ENCODE measurements around the gene MIEN1. TPM values are rescaled to one million over a fixed set of nuclear protein-coding genes. Genes with fewer than 3 reads are reported as not detected.
"Not testable (repeated sequence)": the region's sequence is repeated elsewhere in the genome, so short reads cannot be mapped to it uniquely, and the experiment has no call there.

Gene MIEN1, protein sequence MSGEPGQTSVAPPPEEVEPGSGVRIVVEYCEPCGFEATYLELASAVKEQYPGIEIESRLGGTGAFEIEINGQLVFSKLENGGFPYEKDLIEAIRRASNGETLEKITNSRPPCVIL
- 50.4 TPM for total RNA-seq
- long read RNA-seq, transcript MIEN1-201 (4 exons, 1,006 nt) = major isoform, 36 of 43 reads
- long read RNA-seq, transcript MIEN1-202 (3 exons, 825 nt) = minor isoform, 7 of 43 reads
- long read RNA-seq, partial matches to known transcripts = 0 of 43 reads
- long read RNA-seq, other reads (novel, unspliced or antisense) = 0 of 43 reads

DNA sequence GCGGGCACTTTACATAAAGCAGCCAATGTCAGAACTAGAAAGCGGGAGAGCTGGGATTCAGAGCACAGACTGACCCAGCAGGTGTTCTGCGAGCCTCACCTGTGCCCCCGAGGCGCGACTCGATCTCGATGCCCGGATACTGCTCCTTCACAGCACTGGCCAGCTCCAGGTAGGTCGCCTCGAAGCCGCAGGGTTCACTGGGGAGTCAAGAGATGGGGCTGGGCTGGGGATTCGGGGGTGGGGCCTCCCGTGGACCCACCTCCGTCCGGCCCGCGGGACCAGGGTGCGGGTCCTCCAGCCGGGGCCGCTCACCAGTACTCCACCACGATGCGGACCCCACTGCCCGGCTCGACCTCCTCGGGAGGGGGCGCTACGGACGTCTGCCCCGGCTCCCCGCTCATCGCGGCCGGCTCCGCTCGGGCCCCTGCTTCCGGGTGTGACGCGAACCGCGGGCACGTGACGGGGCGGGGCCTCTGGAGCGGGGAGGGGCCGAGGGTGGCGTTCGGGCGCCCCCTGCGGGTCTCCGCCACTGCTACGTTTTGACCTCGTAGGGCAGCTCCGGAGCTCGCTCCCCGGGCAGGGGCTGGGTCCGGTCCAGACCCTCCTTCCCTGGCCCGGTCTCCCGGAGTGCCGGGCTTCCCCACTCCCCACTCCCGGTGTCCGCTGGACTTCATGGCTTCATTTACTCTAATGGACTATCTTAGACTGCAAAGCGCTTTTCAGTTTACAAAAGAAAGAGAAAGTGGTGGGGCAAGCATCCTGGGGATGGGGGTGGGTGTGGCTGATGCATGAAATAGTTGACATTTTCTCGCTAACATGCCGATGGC, at the start of gene MIEN1:
MIEN1 (minus strand) TSS at position 438 of the 827 bp plus-strand sequence; CDS start at position 401, 37 bp downstream.
- ATAC-seq (ENCODE audit: poor library complexity) = peak; percentile 99
- DNase-seq = peak; percentile 95
- intact Hi-C loops (cut with DNase I) = no loop called here

DNA sequence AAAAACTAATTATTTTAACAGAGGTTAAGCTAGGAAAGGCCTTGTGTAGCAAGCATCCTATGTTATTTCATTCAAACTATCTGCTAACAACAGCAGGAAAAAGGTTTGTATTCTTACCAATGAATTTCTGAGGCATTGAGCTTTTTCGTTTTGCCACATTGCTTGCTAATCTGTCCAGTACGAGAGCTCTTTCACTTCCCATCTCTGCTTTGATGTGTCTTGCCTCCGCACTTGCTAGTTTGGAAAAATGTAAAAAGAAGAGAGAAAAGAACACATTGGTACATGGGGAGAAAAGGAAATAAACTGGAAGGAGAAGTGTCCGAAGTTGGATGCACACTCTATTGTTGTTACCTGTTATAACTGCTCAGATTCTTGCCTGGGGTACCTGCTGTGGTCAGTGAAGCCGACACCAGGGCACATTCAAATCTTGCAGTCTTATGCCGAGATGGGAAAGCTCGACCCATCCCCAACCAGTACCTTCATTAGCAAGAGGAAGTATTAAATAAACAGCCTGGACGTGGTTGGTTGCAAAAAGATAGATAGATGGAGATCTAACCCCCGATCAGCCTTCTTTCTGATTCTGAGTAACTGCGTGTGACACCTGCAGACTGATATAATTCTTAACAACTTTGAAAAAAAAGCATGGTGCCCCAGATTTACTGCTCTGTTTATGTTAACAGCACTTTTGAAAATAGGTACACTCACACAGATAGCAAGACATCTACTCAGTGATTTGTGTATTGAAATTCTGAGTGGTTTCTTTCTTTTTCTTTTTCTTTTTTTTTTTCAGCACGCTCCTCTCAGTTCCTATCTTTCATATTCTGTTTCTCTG, 47.4 kb upstream of the MIEN1 start:
- no peak for DNase-seq
- intact Hi-C loops (cut with DNase I) = no loop called here
- ATAC-seq (ENCODE audit: poor library complexity) = no peak

DNA sequence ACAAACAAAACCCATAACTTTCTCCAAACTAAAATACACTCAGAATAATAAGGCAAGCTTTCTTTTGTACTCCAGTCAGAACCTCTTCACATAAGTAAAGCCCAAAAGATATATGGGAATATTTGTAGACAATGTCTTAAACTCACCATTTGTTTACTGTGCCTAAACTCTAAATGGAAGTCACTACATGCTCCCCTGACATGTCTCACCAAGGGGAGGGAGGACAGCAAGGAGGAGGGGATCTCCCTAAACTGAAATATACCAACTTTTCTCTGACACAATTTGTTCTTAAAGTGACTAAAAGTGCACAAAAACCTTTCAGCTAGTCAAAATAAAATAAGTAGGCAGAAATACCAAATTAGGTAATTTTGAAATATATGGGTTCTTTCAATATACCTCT, 45.9 kb upstream of the MIEN1 start:
- intact Hi-C loops (cut with DNase I) = no loop called here
- ATAC-seq (ENCODE audit: poor library complexity) (no peak), DNase-seq (no peak)

DNA sequence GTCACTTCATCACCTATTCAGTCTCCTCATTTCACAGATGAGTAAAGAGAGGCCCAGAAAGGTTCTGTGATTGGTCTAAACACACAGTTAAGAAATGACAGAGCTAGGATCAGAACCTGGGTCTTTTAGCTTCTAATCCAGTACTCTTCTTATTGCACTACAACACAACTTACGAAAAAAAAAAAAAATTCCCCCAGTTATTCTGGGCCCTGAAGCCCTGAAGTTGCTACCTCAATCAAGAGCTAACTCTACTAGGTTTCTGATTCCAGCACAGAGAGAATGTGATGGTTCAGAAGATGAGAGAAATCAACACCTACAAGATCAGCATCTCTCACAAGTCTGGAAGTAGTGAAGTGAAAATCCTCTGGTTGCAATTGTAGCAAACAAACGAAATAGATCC, 44.7 kb upstream of the MIEN1 start:
- ATAC-seq (ENCODE audit: poor library complexity) (no peak), DNase-seq (no peak)
- intact Hi-C loops (cut with DNase I) = no loop called here

DNA sequence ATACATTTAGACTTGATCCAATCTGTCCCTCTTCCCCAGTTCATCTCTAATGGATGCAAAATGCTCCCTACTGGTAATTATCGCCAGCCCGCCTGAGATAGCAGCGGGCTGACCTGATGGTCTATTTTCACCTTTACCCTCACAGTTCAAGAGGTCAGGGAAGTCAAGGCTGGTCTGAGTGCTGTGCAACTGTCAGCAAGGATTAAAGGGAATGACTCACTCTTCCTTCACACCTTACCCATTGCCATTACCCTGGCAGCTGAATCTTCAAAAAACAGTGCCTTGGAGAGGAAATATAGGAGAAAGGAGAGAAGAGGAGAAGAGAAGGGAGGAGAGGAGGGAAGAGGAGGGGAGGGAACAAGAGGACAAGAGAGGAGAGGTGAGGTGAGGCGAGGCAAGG, 43.7 kb upstream of the MIEN1 start:
- ATAC-seq (ENCODE audit: poor library complexity) = no peak
- intact Hi-C loops (cut with DNase I) = no loop called here
- no peak for DNase-seq

DNA sequence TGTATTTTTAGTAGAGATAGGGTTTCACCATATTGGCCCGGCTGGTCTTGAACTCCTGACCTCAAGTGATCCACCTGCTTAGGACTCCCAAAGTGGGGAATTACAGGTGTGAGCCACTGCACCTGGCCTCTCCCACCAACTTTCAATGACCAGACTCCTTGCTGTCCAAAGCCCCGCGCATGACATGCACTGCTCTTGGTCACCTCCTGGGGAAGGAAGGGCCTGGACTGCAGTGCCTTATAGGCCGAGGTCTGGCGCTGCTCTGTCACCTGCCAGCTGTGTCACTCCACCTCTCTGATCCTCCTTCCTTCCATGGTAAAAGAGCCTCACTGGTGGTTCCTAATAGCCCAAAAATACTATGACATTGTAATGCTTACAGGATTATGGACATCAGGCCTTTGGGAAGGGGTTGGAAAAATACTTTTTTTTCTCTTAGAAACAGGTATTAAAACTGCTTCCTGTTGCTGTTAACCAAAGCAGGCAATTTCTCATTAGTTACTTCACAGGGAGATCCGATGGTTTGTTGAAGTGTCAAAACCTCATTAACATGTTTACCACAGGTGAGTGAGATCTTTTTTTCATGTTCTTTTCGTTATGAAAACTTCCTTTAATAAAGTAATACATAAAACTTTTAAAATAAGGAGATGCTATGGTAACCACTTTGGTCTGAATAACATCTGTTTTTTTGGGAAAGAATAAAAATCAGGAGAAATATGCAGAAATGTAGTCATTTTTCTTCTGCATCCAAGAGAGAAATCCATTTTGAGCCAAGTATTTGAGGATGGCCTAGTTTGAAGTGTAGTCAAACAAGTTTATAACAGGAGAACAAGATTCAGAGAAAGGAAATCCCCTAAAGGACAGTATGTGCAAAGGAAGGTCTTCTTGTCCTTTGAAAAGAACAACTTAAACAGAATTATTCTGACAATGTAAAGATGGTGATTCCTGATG, 42.9 kb upstream of the MIEN1 start:
- no peak for ATAC-seq (ENCODE audit: poor library complexity)
- no peak for DNase-seq
- intact Hi-C loops (cut with DNase I) = no loop called here

DNA sequence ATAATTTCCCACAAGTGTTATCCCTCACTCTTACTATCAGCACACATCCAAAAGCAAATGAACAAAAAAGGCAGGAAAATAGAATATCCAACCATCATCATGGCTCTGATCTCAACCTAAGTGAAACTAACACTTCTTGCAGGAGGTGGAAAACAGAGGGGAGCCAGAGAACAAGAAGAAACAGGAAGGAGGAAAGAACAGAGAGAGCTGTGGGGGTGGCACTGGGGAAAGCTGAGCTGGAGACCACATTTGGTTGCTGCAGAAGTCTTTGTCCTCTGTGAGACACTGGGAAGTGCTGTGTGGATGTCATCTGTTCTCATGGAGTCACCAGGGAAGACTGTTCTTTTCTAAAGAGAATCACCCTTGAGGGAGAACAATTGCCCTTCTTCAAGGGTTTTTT, 42.1 kb upstream of the MIEN1 start:
- ATAC-seq (ENCODE audit: poor library complexity) = no peak
- no peak for DNase-seq
- intact Hi-C loops (cut with DNase I) = no loop called here

DNA sequence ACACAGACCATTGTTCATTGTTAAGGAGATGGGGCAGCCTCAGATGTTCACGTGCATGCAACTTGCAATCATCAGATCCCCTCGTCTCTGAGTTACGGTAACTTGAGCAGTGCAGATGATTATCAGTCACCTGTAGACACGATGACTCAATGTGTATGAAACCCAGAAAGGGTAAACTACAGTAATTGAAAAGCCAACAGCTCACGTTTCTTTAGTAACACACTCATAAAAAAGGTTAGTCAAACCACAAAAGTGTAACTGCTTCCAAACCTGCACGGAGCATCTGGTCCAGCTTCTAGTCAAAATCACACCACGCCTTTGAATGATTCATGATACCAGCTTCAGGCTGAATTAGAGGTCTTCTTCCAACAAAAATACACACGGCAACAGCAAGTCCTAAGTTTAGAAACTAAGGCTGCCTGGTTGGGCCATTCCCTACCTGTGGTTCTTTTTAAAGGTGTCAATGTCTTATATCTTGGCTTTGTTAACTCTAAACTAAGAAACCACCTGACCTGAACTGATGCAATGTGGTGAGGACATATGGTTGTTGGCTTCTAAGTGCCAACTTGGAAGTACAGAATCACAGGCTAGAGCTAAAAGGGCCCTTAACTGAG, 39.7 kb upstream of the MIEN1 start:
- ATAC-seq (ENCODE audit: poor library complexity) (no peak), DNase-seq (no peak)
- intact Hi-C loops (cut with DNase I) = no loop called here

DNA sequence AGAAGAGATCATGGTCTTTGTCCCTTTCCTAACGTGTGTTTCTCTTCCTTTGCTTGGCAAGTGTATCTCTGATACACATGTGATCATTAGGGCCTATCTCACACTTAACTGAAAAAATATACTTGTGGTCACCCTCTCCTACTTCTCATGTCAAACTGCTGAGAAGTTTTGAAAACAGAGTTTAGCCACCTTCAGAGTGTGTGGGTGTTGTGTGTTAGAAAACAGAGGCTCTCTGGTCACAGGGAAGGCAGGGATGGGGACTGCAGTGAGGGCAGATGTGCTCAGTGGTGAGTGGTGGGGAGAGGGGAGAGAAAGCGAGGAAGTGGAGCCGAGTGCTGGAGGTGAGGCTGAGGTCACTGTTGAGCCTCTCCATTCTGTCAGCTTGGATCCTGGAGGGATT, 36.8 kb upstream of the MIEN1 start:
- DNase-seq (no peak), ATAC-seq (ENCODE audit: poor library complexity) (no peak)
- intact Hi-C loops (cut with DNase I) = no loop called here

DNA sequence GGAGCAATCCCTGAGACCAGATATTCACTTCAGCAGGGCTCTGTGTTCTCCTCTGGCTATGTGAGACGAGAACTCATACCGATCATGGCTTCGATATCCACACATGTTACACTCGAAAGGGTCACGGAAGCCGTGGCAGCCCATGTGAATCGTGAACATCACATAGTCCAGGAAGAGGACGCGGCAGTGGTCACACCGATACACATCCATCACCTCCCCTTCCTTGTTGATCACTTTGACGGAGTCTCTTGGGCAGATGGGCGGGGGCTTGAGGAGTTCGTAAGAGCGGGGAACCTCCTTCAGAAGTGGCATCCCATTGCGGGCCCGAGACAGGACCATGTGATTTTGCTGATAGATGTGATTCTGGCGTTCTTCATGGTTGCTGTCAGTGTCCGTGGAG, 35.4 kb upstream of the MIEN1 start:
- intact Hi-C loops (cut with DNase I) = no loop called here
- ATAC-seq (ENCODE audit: poor library complexity) (no peak), DNase-seq (no peak)

DNA sequence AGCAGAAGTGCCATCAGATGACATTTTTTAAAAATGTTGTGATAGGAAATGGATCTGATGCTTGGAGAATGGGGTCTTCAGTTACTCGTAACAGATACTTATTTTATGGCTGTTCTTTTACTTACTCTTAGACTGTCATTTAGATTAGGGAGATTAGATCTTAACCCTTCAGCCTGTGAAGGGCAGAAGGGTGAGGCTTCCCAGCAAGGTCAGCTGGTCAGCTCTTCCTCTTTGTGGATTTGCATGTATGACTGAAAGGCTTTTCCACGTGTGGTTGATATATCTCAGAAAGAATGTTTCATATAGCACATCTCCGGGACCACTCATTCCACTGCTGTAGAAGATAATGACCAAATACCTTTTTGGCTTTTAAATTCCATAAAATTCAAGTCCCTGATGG, 34.8 kb upstream of the MIEN1 start:
- no peak for DNase-seq
- intact Hi-C loops (cut with DNase I) = no loop called here
- ATAC-seq (ENCODE audit: poor library complexity) = no peak

DNA sequence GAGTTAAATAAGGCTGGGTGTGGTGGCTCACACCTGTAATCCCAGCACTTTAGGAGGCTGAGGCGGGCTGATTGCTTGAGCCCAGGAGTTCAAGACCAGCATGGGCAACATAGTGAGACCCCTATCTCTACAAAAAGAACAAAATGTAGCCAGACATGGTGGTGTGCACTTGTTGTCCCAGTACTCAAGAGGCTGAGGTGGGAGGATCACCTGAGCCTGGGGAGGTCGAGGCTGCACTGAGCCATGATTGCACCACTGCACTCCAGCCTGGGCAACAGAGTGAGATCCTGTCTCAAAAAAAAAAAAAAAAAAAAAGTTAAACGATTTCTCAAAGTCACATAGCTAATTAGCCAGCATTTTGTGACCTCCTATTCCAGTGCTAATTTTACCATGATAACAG, 33.8 kb upstream of the MIEN1 start:
- intact Hi-C loops (cut with DNase I); DNase-seq; ATAC-seq (ENCODE audit: poor library complexity): not testable (repeated sequence)

DNA sequence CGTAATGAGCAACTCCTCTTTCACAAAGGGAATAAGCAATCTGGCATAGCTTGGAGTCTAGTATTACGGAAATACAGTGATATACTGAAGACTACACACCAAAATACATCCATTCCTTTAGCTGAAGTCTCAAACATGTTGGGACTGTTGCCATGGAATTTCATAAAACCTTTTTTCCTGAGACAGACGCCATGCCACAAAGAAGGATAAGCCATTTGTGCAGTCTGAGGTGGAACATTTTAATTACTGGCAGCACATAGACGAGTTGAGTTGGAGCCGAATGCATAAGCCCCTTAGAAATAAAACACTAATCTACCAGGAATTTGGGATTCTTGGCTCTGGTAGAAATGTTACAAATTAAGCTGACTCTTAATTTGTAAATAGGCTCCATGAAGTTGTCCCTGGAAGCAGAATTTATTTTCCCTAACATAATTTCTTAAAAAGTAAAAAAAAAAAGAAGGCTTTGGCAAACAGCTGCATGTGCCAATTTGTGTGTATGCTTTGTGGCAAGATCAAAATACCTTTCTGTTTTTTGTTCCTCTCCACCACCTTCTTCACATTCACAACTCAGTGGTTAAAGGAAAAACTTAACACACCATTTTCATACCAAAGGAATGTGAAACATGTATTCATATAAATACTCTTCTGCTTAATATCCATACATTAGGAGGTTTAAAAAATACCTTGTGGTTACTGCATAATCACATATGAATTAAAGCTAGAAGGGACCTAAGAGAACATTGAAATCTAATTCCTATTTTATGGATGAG, 32.9 kb upstream of the MIEN1 start:
- intact Hi-C loops (cut with DNase I) = no loop called here
- ATAC-seq (ENCODE audit: poor library complexity) = no peak

DNA sequence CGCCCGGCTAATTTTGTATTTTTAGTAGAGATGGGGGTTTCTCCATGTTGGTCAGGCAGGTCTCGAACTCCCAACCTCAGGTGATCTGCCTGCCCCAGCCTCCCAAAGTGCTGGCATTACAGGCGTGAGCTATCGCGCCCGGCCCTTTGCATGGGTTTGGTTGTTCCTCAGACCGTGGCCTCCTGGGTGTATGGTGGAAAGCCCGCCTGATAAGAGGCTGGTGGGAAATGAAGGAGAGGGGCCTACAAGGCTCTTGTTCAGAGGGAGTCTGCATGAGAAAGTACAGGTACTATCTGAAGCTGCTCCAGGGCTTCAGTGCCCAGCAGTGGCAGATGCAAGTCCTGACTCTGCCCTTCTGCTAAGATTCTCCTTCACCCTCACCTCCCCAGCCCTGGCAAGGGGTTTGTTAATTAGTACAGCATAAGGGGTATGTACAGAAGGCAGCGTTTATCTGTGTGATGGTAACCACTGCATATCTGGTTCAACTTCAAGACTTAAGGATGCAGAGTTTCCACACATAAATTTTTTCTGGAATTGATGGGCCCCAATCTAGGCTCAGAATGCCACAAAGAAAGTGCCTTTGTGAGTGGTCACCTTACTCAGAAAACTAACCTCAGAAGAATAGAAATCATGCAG, 31.6 kb upstream of the MIEN1 start:
- DNase-seq (no peak), ATAC-seq (ENCODE audit: poor library complexity) (no peak)
- intact Hi-C loops (cut with DNase I) = no loop called here

More for the DNA sequence above, 32.9 kb upstream of the MIEN1 start:
- no peak for DNase-seq

DNA sequence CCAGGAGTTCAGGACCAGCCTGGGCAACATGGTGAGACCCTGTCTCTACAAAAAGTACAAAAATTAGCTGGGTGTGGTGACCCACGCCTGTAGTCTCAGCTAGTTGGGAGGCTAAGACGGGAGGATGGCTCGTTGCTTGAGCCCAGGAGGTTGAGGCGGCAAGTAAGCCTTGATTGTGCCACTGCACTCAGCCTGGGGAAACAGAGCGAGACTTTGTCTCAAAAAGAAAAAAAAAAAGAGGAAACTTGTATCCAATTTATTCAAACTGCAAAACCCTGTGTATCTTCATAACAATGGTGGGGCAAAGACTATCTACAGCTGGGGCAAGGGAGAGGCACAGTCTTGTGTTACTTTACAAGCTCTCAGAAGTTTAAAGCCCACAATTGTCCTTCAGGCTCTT, 28.9 kb upstream of the MIEN1 start:
- no peak for ATAC-seq (ENCODE audit: poor library complexity)
- DNase-seq = no peak
- intact Hi-C loops (cut with DNase I) = loop anchor here (10.0 kb wide), 1 partner anchor 214 kb away; no protein-coding TSS in a partner anchor

DNA sequence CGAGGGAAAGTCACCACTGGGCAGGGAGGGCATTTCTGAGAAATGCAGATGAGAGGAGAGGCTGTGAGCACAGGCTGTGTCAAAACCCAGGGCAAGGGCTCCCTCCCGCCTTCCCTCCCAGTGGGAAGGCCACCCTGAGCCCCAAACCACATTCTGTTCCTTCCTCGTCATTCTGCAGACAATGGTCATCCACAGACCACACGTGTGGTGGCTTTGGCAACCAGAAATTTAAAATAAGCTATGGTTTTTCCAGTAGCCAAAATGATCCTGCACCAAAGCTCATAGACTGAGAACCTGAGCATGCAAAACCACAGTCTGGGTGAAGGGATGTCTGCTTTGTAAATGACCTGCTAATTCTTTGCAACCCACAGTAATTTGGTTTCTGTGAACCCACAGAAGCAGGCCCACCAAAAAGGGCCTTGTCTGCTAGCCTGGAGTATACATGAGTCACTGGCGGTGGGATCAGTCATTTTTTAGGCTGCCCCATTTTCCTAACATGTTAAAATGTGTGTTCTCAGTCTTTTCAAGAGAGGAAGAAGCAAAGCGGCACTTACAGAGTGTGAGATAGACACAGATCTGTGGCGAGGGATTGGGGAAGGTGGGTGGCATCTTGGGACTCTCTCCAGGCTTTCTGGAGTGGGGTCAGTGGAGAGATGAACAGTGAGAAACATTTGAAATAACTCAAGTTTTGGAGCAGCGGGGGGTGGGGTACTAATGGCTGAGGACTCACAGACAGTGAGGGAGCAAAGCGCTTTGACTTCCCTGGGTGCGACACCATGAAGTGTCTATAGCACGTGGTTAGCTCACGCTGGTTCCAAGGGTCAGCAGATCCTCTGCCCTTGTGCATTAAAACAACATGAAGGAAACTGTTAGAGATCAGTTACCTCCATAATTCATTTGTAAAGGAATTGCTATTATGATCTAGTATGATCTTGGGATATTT, 27.9 kb upstream of the MIEN1 start:
- no peak for ATAC-seq (ENCODE audit: poor library complexity)
- intact Hi-C loops (cut with DNase I) = loop anchor here (10.0 kb wide), 1 partner anchor 213 kb away; no protein-coding TSS in a partner anchor
- no peak for DNase-seq

Measured in Right ventricle myocardium superior (tissue), 1 donor.